BLaER1 (cell line): ENCODE results near the gene CDA.

Experiments used
- H3K27ac ChIP-seq: shearing (Covaris generic); formaldehyde crosslinking; 2 replicates; pipeline ENCODE4 v1.8.1; 2022
- H3K27me3 ChIP-seq: shearing (Covaris generic); formaldehyde crosslinking; 2 replicates; pipeline ENCODE4 v1.8.1; 2022
- H3K36me3 ChIP-seq: shearing (Covaris generic); formaldehyde crosslinking; 2 replicates; pipeline ENCODE4 v1.8.1; 2022
- H3K4me1 ChIP-seq: shearing (Covaris generic); formaldehyde crosslinking; 2 replicates; pipeline ENCODE4 v1.8.1; 2022
- H3K4me2 ChIP-seq: shearing (Covaris generic); formaldehyde crosslinking; 2 replicates; pipeline ENCODE4 v1.8.1; 2022
- H3K4me3 ChIP-seq: shearing (Covaris generic); formaldehyde crosslinking; 2 replicates; pipeline ENCODE4 v1.8.1; 2022
- H3K9ac ChIP-seq: shearing (Covaris generic); formaldehyde crosslinking; 2 replicates; pipeline ENCODE4 v1.8.1; 2022
- H3K9me3 ChIP-seq: shearing (Covaris generic); formaldehyde crosslinking; 2 replicates; pipeline ENCODE4 v1.8.1; 2022
- H4K20me1 ChIP-seq: shearing (Covaris generic); formaldehyde crosslinking; 2 replicates; pipeline ENCODE4 v1.8.1; 2022
- Cebpa-rat ChIP-seq: shearing (Covaris generic); IDR thresholded peaks from 2 replicates; pipeline ENCODE4 v1.8.1; 2022

Gene CDA

GRCh38 chr1:20614131-20614579, 25.3 kb downstream of the CDA start:
- no peaks in the 10 kb centered on the region for H3K27me3 ChIP-seq
- TF ChIP-seq Cebpa-rat = no peak
- no peak overlapping the region for H3K9ac ChIP-seq
- H3K4me2 ChIP-seq = no peak overlapping the region
- no peak overlapping the region for H3K27ac ChIP-seq
- H3K4me1 ChIP-seq = no peaks in the 10 kb centered on the region
- no peak overlapping the region for H3K4me3 ChIP-seq
- H4K20me1 ChIP-seq = no peaks in the 10 kb centered on the region
- no peaks in the 10 kb centered on the region for H3K36me3 ChIP-seq
- no peaks in the 10 kb centered on the region for H3K9me3 ChIP-seq

GRCh38 chr1:20615946-20616846, 27.3 kb downstream of the CDA start:
- no peak overlapping the region for H3K4me3 ChIP-seq
- no peaks in the 10 kb centered on the region for H3K36me3 ChIP-seq
- H3K27ac ChIP-seq = no peak overlapping the region
- no peaks in the 10 kb centered on the region for H3K27me3 ChIP-seq
- no peaks in the 10 kb centered on the region for H3K9me3 ChIP-seq
- TF ChIP-seq Cebpa-rat = no peak
- H4K20me1 ChIP-seq = no peaks in the 10 kb centered on the region
- H3K9ac ChIP-seq = no peak overlapping the region
- H3K4me2 ChIP-seq = no peak overlapping the region
- no peaks in the 10 kb centered on the region for H3K4me1 ChIP-seq

DNA sequence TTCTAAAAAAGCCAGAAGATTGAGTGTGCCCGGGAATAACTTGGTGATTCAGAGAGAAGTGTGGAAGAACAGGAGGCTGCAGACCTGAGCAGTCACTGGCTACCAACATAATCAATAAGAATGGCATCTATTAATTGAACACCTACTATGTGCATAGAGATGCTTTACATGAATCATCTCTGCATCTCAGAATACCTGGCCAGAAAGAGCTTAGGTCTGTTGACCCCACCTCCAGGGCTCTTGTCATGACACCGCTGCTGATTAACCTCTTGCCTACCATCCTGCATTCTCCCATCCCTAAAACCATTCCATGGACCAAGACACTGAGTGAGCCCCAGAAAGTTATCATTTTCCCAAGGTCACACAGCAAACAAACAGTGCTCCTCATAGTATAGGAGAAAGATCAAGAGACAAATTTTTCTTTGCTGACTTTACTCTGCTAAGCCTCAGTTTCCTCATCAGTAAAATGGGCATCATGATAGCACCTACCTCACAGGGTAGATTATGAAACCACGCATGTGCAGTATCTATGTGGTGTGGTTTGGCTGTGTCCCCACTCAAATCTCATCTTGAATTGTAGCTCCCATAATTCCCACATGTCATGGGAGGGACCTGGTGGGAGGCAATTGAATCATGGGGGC, 28.1 kb downstream of the CDA start:
- no peaks in the 10 kb centered on the region for H3K27me3 ChIP-seq
- H3K27ac ChIP-seq = no peak overlapping the region
- H3K9ac ChIP-seq = no peak overlapping the region
- no peaks in the 10 kb centered on the region for H3K4me1 ChIP-seq
- H3K4me3 ChIP-seq = no peak overlapping the region
- no peaks in the 10 kb centered on the region for H3K9me3 ChIP-seq
- no peaks in the 10 kb centered on the region for H3K36me3 ChIP-seq
- H3K4me2 ChIP-seq = no peak overlapping the region
- no peak for TF ChIP-seq Cebpa-rat
- no peaks in the 10 kb centered on the region for H4K20me1 ChIP-seq

- Histone ChIP-seq H3K9ac (no peak overlapping the region), H3K4me2 (no peak overlapping the region), H3K9me3 (no peaks in the 10 kb centered on the region), H4K20me1 (no peaks in the 10 kb centered on the region), H3K36me3 (no peaks in the 10 kb centered on the region), H3K4me3 (no peak overlapping the region), H3K27ac (no peak overlapping the region), H3K4me1 (no peaks in the 10 kb centered on the region), H3K27me3 (no peaks in the 10 kb centered on the region)
- no peak for TF ChIP-seq Cebpa-rat
These were observed 29.7 kb downstream of the CDA start for GRCh38 chr1:20618550-20618949.

DNA sequence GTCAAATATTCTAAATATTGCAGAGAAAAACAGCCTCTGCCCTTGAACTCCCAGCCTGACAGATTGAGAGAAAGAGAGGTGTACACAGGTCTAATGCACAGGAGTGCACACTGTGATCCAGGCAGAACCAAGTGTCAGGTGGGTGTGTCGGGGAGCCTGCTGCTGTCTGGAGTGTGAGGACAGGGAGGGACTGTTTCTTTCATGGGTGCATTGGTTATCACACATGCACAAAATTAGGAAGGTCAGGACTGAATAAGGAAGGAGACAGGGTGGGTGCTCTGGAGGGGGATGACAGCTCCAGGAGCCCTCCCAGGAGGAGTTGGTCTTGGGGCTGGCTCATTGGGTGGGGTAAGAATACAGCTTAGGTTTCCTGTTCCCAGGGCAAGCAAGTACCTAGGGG, 31.1 kb downstream of the CDA start:
- H3K4me3 ChIP-seq = no peak overlapping the region
- no peak for TF ChIP-seq Cebpa-rat
- no peaks in the 10 kb centered on the region for H3K4me1 ChIP-seq
- no peaks in the 10 kb centered on the region for H3K27me3 ChIP-seq
- no peaks in the 10 kb centered on the region for H3K9me3 ChIP-seq
- no peaks in the 10 kb centered on the region for H3K36me3 ChIP-seq
- H3K4me2 ChIP-seq = no peak overlapping the region
- no peak overlapping the region for H3K27ac ChIP-seq
- no peaks in the 10 kb centered on the region for H4K20me1 ChIP-seq
- H3K9ac ChIP-seq = no peak overlapping the region

DNA sequence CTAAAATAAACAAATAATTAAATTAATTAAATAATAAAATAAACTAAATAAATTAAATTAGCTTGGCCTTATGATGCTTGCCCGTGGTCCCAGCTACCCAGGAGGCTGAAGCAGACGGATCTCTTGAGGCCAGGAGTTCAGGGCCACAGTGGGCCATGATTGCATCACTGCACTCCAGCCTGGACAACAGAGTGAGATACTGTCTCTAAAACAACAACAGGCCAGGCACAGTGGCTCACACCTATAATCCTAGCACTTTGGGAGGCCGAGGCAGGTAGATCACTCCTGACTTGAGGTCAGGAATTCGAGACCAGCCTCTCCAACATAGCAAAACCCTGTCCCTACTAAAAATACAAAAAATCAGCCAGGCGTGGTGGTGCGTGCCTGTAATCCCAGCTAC, 32.1 kb downstream of the CDA start:
- Histone ChIP-seq H4K20me1 (no peaks in the 10 kb centered on the region), H3K27me3 (no peaks in the 10 kb centered on the region), H3K4me2 (no peak overlapping the region), H3K4me3 (no peak overlapping the region), H3K9me3 (no peaks in the 10 kb centered on the region), H3K4me1 (no peaks in the 10 kb centered on the region), H3K9ac (no peak overlapping the region), H3K27ac (no peak overlapping the region), H3K36me3 (no peaks in the 10 kb centered on the region)
- no peak for TF ChIP-seq Cebpa-rat

- no peak overlapping the region for H3K4me3 ChIP-seq
- H3K27me3 ChIP-seq = no peaks in the 10 kb centered on the region
- no peak for TF ChIP-seq Cebpa-rat
- no peak overlapping the region for H3K27ac ChIP-seq
- H3K9me3 ChIP-seq = peaks cover 20% of the 10 kb centered on the region
- H4K20me1 ChIP-seq = no peaks in the 10 kb centered on the region
- no peak overlapping the region for H3K4me2 ChIP-seq
- H3K4me1 ChIP-seq = no peaks in the 10 kb centered on the region
- no peaks in the 10 kb centered on the region for H3K36me3 ChIP-seq
- H3K9ac ChIP-seq = no peak overlapping the region
These were observed 35.8 kb downstream of the CDA start for GRCh38 chr1:20624709-20625108.

GRCh38 chr1:20625176-20626097, 36.5 kb downstream of the CDA start:
- no peak overlapping the region for H3K9ac ChIP-seq
- H3K4me2 ChIP-seq = no peak overlapping the region
- no peak overlapping the region for H3K4me3 ChIP-seq
- no peaks in the 10 kb centered on the region for H4K20me1 ChIP-seq
- peaks cover 25% of the 10 kb centered on the region for H3K9me3 ChIP-seq
- H3K27me3 ChIP-seq = no peaks in the 10 kb centered on the region
- H3K36me3 ChIP-seq = no peaks in the 10 kb centered on the region
- TF ChIP-seq Cebpa-rat = no peak
- no peak overlapping the region for H3K27ac ChIP-seq
- no peaks in the 10 kb centered on the region for H3K4me1 ChIP-seq

GRCh38 chr1:20626098-20626427, 37.2 kb downstream of the CDA start:
- Histone ChIP-seq H3K36me3 (no peaks in the 10 kb centered on the region), H3K27me3 (no peaks in the 10 kb centered on the region), H3K9ac (no peak overlapping the region), H3K4me1 (no peaks in the 10 kb centered on the region), H3K4me2 (no peak overlapping the region), H3K27ac (no peak overlapping the region), H3K4me3 (no peak overlapping the region), H3K9me3 (peaks cover 25% of the 10 kb centered on the region), H4K20me1 (no peaks in the 10 kb centered on the region)
- no peak for TF ChIP-seq Cebpa-rat
